GM23338 (cell line): Measurements from ENCODE around the gene SERGEF.

ENCODE experiments used
- CREB1 ChIP-seq: fragments of 250-450 bp; sonication (Bioruptor Pico); IDR thresholded peaks from 2 replicates; pipeline ENCODE4 v1.5.0; 2020; ENCODE audit warnings: low read depth, mild to moderate bottlenecking, moderate library complexity
- EZH2 ChIP-seq: fragments of 200-600 bp; sonication (generic); IDR thresholded peaks from one replicate; pipeline ENCODE4 v1.8.0; 2017; ENCODE audit warnings: antibody characterized with exemption, mild to moderate bottlenecking, low read depth; ENCODE audit not compliant: unreplicated experiment
- EZH2phosphoT487 ChIP-seq: fragments of 200-600 bp; sonication (generic); IDR thresholded peaks from one replicate; pipeline ENCODE4 v1.8.1; 2018; ENCODE audit warnings: antibody characterized with exemption; ENCODE audit not compliant: unreplicated experiment
- POLR2AphosphoS5 ChIP-seq: IDR thresholded peaks from 2 replicates; pipeline ENCODE4 v1.6.1; 2016; ENCODE audit warnings: antibody characterized with exemption, low read depth
- ZNF331 ChIP-seq: fragments of 250-450 bp; sonication (Bioruptor Pico); IDR thresholded peaks from 2 replicates; pipeline ENCODE4 v1.5.0; 2020; ENCODE audit warnings: low read depth, mild to moderate bottlenecking, moderate library complexity
- TF ChIP-seq, protein P1 (sequence below), 2 experiments: fragments of 200-600 bp in 1 of 2; sonication (generic) in 1 of 2; conservative IDR thresholded peaks; 2 replicates each; pipeline versions ENCODE4 v1.5.1 to v1.6.1; 2016 to 2017; ENCODE audit warnings: antibody characterized with exemption in 2 of 2, low read depth in 2 of 2, mild to moderate bottlenecking in 2 of 2, moderate library complexity in 1 of 2
- TF ChIP-seq, protein P2 (sequence below): IDR thresholded peaks from one replicate; pipeline ENCODE4 v1.6.1; 2018; ENCODE audit warnings: antibody characterized with exemption; ENCODE audit not compliant: unreplicated experiment

DNA sequence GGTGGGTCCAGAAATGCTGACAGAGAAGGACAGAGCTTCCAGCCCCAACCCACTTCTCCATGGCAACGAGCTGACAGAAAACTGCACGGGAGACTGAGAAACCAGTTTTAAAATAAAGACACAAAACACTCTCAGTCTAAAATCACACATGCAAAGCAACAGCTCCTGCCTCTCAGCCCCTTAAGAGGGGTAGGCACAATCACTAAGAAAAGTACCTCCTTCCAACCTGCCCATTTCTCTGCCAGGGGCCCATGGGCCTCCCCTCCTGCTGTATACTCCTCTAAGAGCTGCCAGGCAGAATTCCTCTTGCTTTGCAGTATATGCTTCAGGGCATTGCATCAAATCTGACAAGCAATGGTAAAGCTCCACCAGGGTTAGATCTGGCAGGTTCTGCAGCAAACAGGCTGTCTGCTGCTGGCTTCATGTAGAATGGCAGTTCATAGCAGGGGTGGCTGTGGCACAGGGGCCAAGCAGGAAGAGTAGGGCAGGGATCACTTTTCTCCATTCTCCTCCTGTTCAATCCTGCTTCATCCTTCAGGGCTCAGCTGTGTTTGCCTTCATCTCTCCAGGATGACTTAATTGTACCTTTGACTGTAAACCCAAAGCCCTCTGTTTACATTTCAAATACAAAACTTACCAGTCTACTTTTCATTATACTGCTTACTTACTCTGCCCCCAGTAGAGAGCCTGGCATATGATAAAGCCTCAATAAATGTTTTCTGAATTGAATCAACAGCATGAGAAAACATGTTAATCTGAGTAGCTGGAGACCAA is 200.6 kb downstream of the SERGEF start:
- TF ChIP-seq, protein P1, sequence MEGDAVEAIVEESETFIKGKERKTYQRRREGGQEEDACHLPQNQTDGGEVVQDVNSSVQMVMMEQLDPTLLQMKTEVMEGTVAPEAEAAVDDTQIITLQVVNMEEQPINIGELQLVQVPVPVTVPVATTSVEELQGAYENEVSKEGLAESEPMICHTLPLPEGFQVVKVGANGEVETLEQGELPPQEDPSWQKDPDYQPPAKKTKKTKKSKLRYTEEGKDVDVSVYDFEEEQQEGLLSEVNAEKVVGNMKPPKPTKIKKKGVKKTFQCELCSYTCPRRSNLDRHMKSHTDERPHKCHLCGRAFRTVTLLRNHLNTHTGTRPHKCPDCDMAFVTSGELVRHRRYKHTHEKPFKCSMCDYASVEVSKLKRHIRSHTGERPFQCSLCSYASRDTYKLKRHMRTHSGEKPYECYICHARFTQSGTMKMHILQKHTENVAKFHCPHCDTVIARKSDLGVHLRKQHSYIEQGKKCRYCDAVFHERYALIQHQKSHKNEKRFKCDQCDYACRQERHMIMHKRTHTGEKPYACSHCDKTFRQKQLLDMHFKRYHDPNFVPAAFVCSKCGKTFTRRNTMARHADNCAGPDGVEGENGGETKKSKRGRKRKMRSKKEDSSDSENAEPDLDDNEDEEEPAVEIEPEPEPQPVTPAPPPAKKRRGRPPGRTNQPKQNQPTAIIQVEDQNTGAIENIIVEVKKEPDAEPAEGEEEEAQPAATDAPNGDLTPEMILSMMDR (conservative IDR thresholded peaks at IDR 0.05; ENCODE audit: low read depth in 2 of 2), result no peak
- TF ChIP-seq EZH2 (no peak), EZH2phosphoT487 (no peak), POLR2AphosphoS5 (no peak), ZNF331 (CRISPR knock-in tag) (no peak), CREB1 (CRISPR knock-in tag) (no peak)
- TF ChIP-seq, protein P2, sequence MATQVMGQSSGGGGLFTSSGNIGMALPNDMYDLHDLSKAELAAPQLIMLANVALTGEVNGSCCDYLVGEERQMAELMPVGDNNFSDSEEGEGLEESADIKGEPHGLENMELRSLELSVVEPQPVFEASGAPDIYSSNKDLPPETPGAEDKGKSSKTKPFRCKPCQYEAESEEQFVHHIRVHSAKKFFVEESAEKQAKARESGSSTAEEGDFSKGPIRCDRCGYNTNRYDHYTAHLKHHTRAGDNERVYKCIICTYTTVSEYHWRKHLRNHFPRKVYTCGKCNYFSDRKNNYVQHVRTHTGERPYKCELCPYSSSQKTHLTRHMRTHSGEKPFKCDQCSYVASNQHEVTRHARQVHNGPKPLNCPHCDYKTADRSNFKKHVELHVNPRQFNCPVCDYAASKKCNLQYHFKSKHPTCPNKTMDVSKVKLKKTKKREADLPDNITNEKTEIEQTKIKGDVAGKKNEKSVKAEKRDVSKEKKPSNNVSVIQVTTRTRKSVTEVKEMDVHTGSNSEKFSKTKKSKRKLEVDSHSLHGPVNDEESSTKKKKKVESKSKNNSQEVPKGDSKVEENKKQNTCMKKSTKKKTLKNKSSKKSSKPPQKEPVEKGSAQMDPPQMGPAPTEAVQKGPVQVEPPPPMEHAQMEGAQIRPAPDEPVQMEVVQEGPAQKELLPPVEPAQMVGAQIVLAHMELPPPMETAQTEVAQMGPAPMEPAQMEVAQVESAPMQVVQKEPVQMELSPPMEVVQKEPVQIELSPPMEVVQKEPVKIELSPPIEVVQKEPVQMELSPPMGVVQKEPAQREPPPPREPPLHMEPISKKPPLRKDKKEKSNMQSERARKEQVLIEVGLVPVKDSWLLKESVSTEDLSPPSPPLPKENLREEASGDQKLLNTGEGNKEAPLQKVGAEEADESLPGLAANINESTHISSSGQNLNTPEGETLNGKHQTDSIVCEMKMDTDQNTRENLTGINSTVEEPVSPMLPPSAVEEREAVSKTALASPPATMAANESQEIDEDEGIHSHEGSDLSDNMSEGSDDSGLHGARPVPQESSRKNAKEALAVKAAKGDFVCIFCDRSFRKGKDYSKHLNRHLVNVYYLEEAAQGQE, result no peak
